Activated CD8-positive, alpha-beta T cell treated with anti-CD3 and anti-CD28 coated beads, Interleukin-2, amount 10 ng/mL, durations not matched to agents 7 days and 5 days (primary cell): ENCODE measurements around the gene DGKG. TPM values are rescaled to one million over a fixed set of nuclear protein-coding genes. Genes with fewer than 3 reads are reported as not detected.

ENCODE experiments used
- ATAC-seq: fragments of 150-1000 bp; cut with Tn5 transposase; one replicate; pipeline ENCODE4 v1.10.0; 2021; ENCODE audit warnings: moderate library complexity
- CTCF ChIA-PET: fragments of 350-600 bp; sonication (Branson Sonifier 250); formaldehyde crosslinking; loops from one replicate; lab custom pipeline; 2021; ENCODE audit warnings: antibody characterized with exemption; lab: Charles Lee
- POLR2A ChIA-PET: fragments of 350-600 bp; sonication (Branson Sonifier 250); formaldehyde crosslinking; loops from one replicate; lab custom pipeline; 2021; ENCODE audit warnings: antibody characterized with exemption; lab: Charles Lee
- DNase-seq: peaks from one replicate; pipeline ENCODE4 v3.0.0-alpha.2; 2020
- H3K27ac Mint-ChIP-seq: one replicate; pipeline ENCODE4 v1.8.0; 2021; ENCODE audit warnings: mild to moderate bottlenecking, mixed read lengths
- H3K27me3 Mint-ChIP-seq: one replicate; pipeline ENCODE4 v1.8.0; 2021; ENCODE audit warnings: low read depth, mixed read lengths
- H3K36me3 Mint-ChIP-seq: one replicate; pipeline ENCODE4 v1.8.0; 2021; ENCODE audit warnings: low read depth, mixed read lengths
- H3K4me1 Mint-ChIP-seq: one replicate; pipeline ENCODE4 v1.8.0; 2021; ENCODE audit warnings: low read depth, mixed read lengths
- H3K4me3 Mint-ChIP-seq: one replicate; pipeline ENCODE4 v1.8.0; 2021; ENCODE audit warnings: mild to moderate bottlenecking, mixed read lengths
- H3K9me3 Mint-ChIP-seq: one replicate; pipeline ENCODE4 v1.8.0; 2022; ENCODE audit warnings: mixed read lengths; ENCODE audit not compliant: insufficient read depth
- total RNA-seq, 2 experiments: library from RNA; stranded (reverse); gene quantifications; one replicate each; pipeline ENCODE4 v1.2.3, GENCODE V29; 2021

The DGKG gene
- total RNA-seq, 2 experiments from 2014 or later, result 0.37 to 0.42 TPM

DNA sequence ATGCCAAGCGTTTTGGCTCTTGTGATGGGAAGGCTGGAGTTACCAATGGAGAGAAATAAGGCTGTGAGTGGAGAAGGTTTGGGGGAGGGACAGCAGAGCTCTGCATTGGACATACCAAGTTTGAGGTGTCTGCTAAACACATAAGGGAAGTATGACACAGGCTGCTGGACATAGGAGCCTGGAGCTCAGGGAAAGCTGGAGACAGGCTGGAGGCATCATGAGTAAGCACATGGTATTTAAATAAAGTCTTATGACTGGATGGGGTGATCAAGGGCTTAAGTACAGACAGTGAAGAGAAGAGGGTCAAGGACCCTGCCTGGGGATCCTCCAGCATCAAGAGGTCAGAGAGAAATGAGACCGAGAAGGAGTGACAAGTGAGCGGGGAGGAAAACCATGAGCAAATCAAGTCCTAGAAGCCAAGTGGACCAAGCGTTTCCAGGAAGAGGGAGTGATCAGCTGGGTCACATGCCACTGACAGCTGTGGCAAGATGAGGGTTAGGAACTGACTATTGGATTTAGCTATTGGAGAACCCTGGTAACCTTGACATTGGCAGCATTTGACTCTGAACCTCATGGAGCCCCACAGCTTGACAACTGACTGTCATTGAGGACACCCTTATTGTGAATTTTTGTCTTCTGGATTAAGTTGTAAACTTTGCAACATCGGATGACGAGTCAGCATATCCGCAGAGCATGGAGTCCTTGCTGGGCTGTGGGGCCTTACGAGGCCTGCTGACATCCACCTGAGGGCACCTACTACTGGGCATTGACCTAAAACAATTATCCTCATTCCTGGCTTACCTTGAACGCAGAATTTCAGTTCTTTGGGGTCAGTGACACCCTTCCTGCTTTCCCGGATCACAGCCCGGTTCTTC lies 174.4 kb downstream of the DGKG start:
- H3K36me3 Mint-ChIP-seq, result no peaks in the 10 kb centered on the region
- peaks cover 34% of the 10 kb centered on the region for H3K27me3 Mint-ChIP-seq
- ChIA-PET POLR2A (no interaction called here), CTCF (no interaction called here)
- ATAC-seq (no peak), DNase-seq (no peak)
- peaks cover 20% of the 10 kb centered on the region for H3K4me1 Mint-ChIP-seq
- no peak overlapping the region for H3K4me3 Mint-ChIP-seq
- no peak overlapping the region for H3K27ac Mint-ChIP-seq
- H3K9me3 Mint-ChIP-seq, result no peaks in the 10 kb centered on the region

DNA sequence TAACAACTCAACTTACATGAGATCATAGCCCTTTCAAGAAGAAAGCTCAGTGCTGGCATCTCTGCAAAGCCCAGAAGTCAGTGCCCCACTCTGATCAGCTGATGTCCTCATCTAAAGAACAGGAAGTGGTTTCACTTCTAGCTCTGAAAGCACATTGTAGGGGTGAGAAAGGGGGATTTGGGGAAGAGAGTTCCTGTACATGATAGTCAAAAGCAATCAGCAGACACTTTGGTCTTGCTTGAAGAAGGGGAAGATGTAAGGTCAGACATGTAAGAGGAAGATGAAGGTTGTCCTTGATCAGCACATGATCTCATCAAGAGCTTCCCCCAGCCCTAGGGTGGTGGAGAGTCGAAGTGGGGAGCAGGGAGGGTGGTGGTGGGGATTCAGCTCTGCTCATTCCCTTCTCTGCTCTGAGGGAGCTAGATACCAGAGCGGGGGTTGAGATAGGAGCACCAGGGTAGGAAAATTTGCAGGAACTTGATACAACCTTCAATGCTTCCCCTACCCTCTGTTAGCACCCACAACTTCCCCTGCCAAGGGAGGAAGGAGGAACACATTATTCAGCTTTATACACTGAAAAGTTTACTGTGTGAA lies 176.7 kb downstream of the DGKG start:
- ATAC-seq, result peak; percentile 83
- Mint-ChIP-seq H3K9me3 (no peaks in the 10 kb centered on the region), H3K27me3 (peaks cover 23% of the 10 kb centered on the region), H3K36me3 (no peaks in the 10 kb centered on the region), H3K27ac (peak overlapping the region; percentile 74), H3K4me1 (peaks cover 24% of the 10 kb centered on the region), H3K4me3 (peak overlapping the region; percentile 4)
- POLR2A ChIA-PET, result interaction anchor here (1.3 kb wide), 1 partner anchor 247 kb away, joined by 5 read pairs; the partner anchor contains the start of gene TRA2B
- peak; percentile 59 for DNase-seq
- CTCF ChIA-PET, result interaction anchor here (0.6 to 1.9 kb wide), 8 partner anchors 11 to 432 kb away, joined by 3 to 7 read pairs (median 4); no protein-coding TSS in a partner anchor

DNA sequence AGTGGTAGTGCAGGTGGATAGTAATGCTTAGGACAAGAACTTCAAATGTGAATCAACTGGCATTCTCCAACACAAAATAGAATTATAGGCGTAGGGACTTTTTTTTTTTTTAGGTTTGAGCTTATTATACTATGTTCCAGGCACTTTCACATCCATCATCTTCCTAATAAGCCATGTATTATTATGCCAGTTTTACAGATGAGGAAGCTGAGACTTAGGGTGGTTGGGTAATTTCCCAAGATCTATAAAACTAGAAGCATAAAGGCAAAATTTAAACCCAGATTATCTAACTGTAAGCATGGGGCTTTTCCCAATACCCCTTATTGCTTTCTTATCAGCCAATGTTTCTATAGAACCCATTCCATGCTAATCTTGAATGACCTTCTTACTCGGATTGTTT lies 178.0 kb downstream of the DGKG start:
- Mint-ChIP-seq H3K9me3 (no peaks in the 10 kb centered on the region), H3K4me3 (no peak overlapping the region), H3K36me3 (no peaks in the 10 kb centered on the region), H3K4me1 (peaks cover 24% of the 10 kb centered on the region), H3K27me3 (peaks cover 15% of the 10 kb centered on the region), H3K27ac (no peak overlapping the region)
- DNase-seq, result no peak
- ATAC-seq, result no peak
- POLR2A ChIA-PET, result interaction anchor here (0.6 kb wide), 1 partner anchor 1334 kb away, joined by 3 read pairs; no protein-coding TSS in a partner anchor
- CTCF ChIA-PET, result interaction anchor here (1.1 to 1.9 kb wide), 2 partner anchors 10 to 58 kb away, joined by 4 to 5 read pairs; no protein-coding TSS in a partner anchor

DNA sequence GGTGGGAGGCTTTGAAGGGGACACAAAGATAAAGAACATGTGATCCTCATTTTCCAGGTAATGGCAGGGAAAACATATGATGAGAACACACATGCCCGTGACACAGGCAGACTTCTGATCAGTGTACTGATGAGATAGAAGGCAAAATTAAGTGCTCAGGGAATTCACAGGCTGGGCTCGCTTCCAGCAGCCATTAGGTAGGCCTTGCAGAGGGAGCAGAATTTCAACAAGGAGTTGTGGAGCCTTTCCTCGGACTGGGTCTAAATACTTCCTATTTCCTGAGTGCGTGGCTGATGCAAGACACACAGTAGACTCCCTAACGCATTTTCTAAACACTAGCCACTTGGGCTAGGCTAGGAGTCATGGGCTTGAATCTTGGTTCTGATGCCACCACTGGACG lies 179.2 kb downstream of the DGKG start:
- H3K27me3 Mint-ChIP-seq, result peaks cover 9% of the 10 kb centered on the region
- no peak overlapping the region for H3K4me3 Mint-ChIP-seq
- H3K4me1 Mint-ChIP-seq, result peaks cover 24% of the 10 kb centered on the region
- CTCF ChIA-PET, result interaction anchor here (0.6 kb wide), 1 partner anchor 199 kb away, joined by 3 read pairs; no protein-coding TSS in a partner anchor
- H3K27ac Mint-ChIP-seq, result no peak overlapping the region
- no peak for DNase-seq
- H3K36me3 Mint-ChIP-seq, result no peaks in the 10 kb centered on the region
- no peak for ATAC-seq
- no peaks in the 10 kb centered on the region for H3K9me3 Mint-ChIP-seq
- POLR2A ChIA-PET, result no interaction called here

DNA sequence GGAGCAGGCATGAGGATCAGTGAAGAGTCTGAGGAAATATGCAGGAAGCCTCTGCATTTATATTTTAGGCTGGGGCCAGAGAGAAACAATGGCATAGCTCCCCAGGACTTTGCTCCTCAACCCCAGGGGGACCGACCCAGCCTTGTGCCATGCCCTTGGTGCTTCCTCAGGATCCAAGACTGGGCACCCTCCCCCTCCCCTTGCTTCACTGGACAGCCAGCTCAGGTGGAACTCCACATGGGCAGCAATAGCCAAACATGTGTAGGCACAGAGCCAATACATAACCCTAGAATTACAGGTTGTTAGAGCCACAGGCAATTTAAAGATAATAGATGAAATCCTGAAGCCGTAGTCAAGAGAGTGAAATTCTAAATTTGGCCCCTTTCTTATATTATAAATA lies 180.1 kb downstream of the DGKG start:
- ChIA-PET CTCF (no interaction called here), POLR2A (no interaction called here)
- Mint-ChIP-seq H3K4me3 (no peak overlapping the region), H3K27me3 (peaks cover 4% of the 10 kb centered on the region), H3K36me3 (no peaks in the 10 kb centered on the region), H3K9me3 (no peaks in the 10 kb centered on the region), H3K4me1 (peaks cover 23% of the 10 kb centered on the region), H3K27ac (no peak overlapping the region)
- DNase-seq (no peak), ATAC-seq (no peak)

DNA sequence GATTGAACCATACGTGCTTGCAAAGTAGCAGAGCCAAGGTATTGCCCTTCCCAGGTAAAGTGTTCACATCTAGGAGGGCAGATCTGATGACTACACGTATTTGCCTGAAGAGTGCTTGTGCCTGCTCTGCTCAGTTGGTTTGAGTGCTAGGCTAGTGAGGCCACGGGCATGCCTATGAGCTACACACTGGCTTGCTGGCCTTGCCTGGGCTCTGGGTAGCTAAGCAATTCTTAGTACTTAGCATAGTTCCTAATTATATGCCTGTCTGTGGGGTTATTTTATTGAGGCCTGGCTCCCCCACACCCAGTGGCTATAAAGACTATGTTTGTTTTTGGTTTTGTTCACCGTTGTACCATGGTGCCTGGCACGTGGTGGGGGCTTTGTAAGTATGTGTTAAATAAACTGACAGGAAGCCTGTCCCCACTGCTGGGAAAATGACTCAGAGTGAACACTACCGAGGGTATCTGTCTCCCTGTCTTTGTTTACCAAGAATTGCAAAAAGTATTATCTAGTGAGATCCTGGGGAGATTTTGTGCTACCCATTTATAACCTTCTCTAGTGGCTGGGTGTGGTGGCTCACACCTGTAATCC lies 181.0 kb downstream of the DGKG start:
- POLR2A ChIA-PET, result no interaction called here
- no peaks in the 10 kb centered on the region for H3K9me3 Mint-ChIP-seq
- H3K36me3 Mint-ChIP-seq, result no peaks in the 10 kb centered on the region
- CTCF ChIA-PET, result interaction anchor here (0.7 to 1.1 kb wide), 2 partner anchors 136 to 198 kb away, joined by 4 read pairs; no protein-coding TSS in a partner anchor
- peaks cover 4% of the 10 kb centered on the region for H3K27me3 Mint-ChIP-seq
- ATAC-seq, result no peak
- no peak overlapping the region for H3K27ac Mint-ChIP-seq
- H3K4me1 Mint-ChIP-seq, result peaks cover 16% of the 10 kb centered on the region
- H3K4me3 Mint-ChIP-seq, result no peak overlapping the region
- no peak for DNase-seq

DNA sequence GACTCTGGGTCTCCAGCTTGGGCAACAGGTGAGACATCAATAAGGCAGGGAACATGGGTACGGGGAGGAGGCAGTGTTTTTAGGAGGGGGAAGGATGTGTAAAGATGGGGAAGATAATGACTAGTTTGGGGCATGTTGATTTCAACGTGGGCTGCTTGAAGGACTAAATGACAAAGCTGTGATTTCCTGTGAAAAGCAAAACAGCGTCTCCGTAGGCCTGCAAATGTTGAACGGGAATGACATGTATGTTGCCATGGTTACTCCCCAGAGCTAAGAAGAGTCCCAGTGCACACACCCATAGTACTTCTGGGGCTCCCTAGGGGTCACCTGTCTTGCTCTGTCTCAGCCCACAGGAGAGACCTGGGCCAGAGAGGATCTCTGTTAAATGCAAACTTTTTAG lies 181.9 kb downstream of the DGKG start:
- ChIA-PET CTCF (interaction anchor here (1.1 to 1.6 kb wide), 2 partner anchors 197 to 237 kb away, joined by 3 to 4 read pairs; no protein-coding TSS in a partner anchor), POLR2A (no interaction called here)
- DNase-seq (no peak), ATAC-seq (no peak)
- Mint-ChIP-seq H3K4me1 (peaks cover 11% of the 10 kb centered on the region), H3K9me3 (no peaks in the 10 kb centered on the region), H3K36me3 (no peaks in the 10 kb centered on the region), H3K4me3 (no peak overlapping the region), H3K27ac (no peak overlapping the region), H3K27me3 (peaks cover 8% of the 10 kb centered on the region)

DNA sequence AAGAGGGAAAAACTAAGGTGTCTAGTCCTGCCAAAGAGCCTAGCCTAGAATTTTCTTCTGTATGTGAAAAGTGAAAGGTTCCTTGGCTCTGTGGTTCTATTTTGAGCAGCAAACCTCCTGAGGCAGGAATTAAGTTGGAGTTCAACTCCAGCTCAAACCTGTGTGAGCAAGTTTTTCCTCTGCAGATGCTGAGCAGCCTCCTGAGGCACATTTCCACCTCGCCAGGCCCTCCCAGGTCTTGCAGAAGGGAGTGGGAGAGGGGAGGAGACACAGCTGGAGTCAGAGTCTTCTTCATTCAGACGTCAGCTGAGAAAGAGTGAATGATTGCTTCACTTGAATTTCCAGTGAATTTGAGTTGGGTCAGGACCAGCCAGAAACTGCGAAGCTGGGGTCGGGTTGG lies 183.6 kb downstream of the DGKG start:
- POLR2A ChIA-PET, result no interaction called here
- DNase-seq (no peak), ATAC-seq (no peak)
- peaks cover 11% of the 10 kb centered on the region for H3K27me3 Mint-ChIP-seq
- CTCF ChIA-PET, result no interaction called here
- no peak overlapping the region for H3K27ac Mint-ChIP-seq
- peaks cover 4% of the 10 kb centered on the region for H3K4me1 Mint-ChIP-seq
- no peaks in the 10 kb centered on the region for H3K9me3 Mint-ChIP-seq
- H3K36me3 Mint-ChIP-seq, result no peaks in the 10 kb centered on the region
- no peak overlapping the region for H3K4me3 Mint-ChIP-seq

DNA sequence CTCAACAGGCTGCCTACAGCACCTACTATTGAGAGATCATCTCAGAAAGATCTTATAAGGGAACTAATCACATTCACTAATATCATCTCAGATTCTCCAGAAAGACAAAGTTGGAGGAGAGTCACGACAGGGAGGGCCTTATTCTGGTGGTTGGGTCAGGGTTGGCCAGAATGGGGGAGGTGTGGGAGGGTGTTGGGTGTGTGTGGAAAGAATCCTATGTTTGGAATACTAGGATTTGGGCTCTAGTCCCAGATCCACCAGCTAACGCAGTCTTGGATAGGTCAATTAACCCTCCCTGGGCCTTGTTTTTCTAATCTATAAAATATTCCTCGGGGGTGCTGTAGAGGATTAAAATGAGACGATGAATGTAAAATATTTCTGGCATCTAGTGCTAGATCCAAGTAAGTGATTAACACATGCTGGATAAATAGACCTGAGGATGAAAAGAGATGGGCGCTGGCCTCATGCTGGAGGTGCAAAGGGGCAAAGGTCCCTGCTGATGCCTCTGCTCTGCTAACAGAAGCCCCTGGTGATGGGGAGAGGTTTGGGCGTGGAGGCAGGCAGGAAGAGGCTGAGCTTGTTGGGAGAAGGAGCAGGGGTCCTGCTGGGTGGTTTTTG lies 185.6 kb downstream of the DGKG start:
- ATAC-seq (no peak), DNase-seq (no peak)
- Mint-ChIP-seq H3K36me3 (no peaks in the 10 kb centered on the region), H3K4me3 (no peak overlapping the region), H3K9me3 (no peaks in the 10 kb centered on the region), H3K27ac (no peak overlapping the region), H3K27me3 (peaks cover 11% of the 10 kb centered on the region), H3K4me1 (peaks cover 4% of the 10 kb centered on the region)
- ChIA-PET POLR2A (no interaction called here), CTCF (no interaction called here)

DNA sequence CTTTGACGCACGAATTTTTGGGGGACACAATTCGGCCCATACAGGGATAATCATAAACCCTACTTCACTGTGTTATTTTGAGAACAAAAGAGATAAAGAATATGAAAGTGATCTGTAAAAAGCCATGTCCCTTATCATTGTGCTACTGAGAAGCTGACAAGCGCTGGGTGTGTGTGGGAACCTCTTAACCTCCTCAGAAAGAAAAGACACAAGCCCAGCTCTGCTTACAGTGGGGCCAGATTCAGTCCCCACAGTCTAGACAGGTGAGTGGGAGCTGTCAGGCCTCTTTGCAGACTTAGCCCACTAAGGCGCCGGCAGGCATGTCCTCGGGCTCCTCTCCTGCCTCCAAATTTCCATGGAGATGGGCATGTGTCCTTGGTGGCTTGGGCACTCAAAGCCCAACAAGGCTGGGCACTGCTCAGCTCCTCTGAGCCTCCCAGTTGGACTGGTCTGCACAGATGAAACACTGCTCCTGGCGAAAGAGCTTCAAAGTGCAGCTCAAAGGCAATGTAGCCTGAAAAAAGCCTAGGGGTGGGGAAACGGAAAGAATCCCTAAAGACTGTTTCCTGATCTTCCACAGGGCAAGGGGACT lies 188.7 kb downstream of the DGKG start:
- H3K4me1 Mint-ChIP-seq, result no peaks in the 10 kb centered on the region
- H3K9me3 Mint-ChIP-seq, result no peaks in the 10 kb centered on the region
- DNase-seq (no peak), ATAC-seq (no peak)
- peaks cover 12% of the 10 kb centered on the region for H3K27me3 Mint-ChIP-seq
- no peak overlapping the region for H3K4me3 Mint-ChIP-seq
- no peak overlapping the region for H3K27ac Mint-ChIP-seq
- POLR2A ChIA-PET, result no interaction called here
- H3K36me3 Mint-ChIP-seq, result no peaks in the 10 kb centered on the region
- CTCF ChIA-PET, result interaction anchor here (0.8 to 1.0 kb wide), 2 partner anchors 11 to 230 kb away, joined by 3 to 4 read pairs; no protein-coding TSS in a partner anchor

DNA sequence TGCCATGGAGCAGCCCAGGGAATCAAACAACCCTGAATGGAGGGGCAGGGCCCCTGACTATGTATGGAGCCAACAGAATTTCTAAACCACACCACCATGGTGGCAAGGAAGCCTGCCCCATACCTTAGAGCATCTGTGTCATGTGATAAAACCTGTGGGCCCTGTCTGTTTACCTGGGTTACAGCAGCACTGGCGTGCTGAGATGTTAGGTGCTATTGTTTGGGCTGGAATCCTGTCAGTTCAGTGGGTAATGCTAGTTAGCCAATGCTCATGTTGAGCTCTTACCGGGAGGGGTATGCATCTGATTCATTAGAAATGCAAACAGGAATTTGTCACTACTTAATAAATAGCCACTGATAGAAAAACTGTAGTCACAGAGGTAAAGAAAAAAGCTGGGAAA lies 189.7 kb downstream of the DGKG start:
- no peak overlapping the region for H3K4me3 Mint-ChIP-seq
- H3K4me1 Mint-ChIP-seq, result no peaks in the 10 kb centered on the region
- DNase-seq (no peak), ATAC-seq (no peak)
- ChIA-PET POLR2A (no interaction called here), CTCF (no interaction called here)
- H3K9me3 Mint-ChIP-seq, result no peaks in the 10 kb centered on the region
- H3K27me3 Mint-ChIP-seq, result peaks cover 17% of the 10 kb centered on the region
- no peak overlapping the region for H3K27ac Mint-ChIP-seq
- H3K36me3 Mint-ChIP-seq, result no peaks in the 10 kb centered on the region
